Endothelial cell of umbilical vein (primary cell): ENCODE results near the gene FANCC. TPM values are rescaled to one million over a fixed set of nuclear protein-coding genes. Genes with fewer than 3 reads are reported as not detected.

Experiments
- BruUV-seq: library from RNA; stranded (reverse); fragments of 400-500 nt; replicated peaks from 2 replicates; lab custom pipeline; 2021; lab: Mats Ljungman, UMichigan
- CTCF ChIA-PET: fragments of 300-600, 350-600 bp; sonication (Branson Sonifier 250); formaldehyde crosslinking; loops from one replicate; lab custom pipeline; 2021; ENCODE audit warnings: antibody characterized with exemption, inconsistent platforms; lab: Charles Lee
- POLR2A ChIA-PET: fragments of 300-600, 350-600 bp; sonication (Branson Sonifier 250); formaldehyde crosslinking; loops from one replicate; lab custom pipeline; 2021; ENCODE audit warnings: antibody characterized with exemption, inconsistent platforms; lab: Charles Lee
- DNase-seq: peaks from one replicate; pipeline ENCODE4 v3.0.0-alpha.2; 2011; ENCODE audit warnings: low read depth, low spot score
- FAIRE-seq: peaks from 2 replicates; lab custom pipeline; 2011; peaks lifted over from hg19 to GRCh38; lab: Jason Lieb, UNC
- H2AFZ ChIP-seq: 2 replicates; pipeline ENCODE4 v1.6.0; 2012; ENCODE audit warnings: low read depth, low read length, control low read depth, inconsistent platforms
- H3K27ac ChIP-seq: 2 replicates; pipeline ENCODE4 v1.5.1; 2011; ENCODE audit warnings: low read depth, mild to moderate bottlenecking, control low read depth, low read length, moderate library complexity; ENCODE audit not compliant: insufficient read depth
- H3K27me3 ChIP-seq, 2 experiments: 2 replicates each; pipeline versions ENCODE4 v1.6.0 to v1.6.1; 2011; ENCODE audit warnings: low read length in 2 of 2, mixed read lengths in 1 of 2; ENCODE audit not compliant: control insufficient read depth in 2 of 2, insufficient read depth in 2 of 2
- H3K36me3 ChIP-seq, 2 experiments: 2 replicates in 1 of 2; 3 replicates in 1 of 2; pipeline ENCODE4 v1.5.1; 2011; ENCODE audit warnings: low read length in 2 of 2, mild to moderate bottlenecking in 1 of 2, moderate library complexity in 1 of 2; ENCODE audit not compliant: control insufficient read depth in 2 of 2, insufficient read depth in 2 of 2; ENCODE audit errors: extremely low read depth in 1 of 2
- H3K4me1 ChIP-seq: 3 replicates; pipeline ENCODE4 v1.5.1; 2011; ENCODE audit warnings: mild to moderate bottlenecking, low read length; ENCODE audit not compliant: control insufficient read depth, insufficient read depth; ENCODE audit errors: extremely low read depth
- H3K4me2 ChIP-seq: 2 replicates; pipeline ENCODE4 v1.6.1; 2011; ENCODE audit warnings: low read length, control low read depth, mixed read lengths; ENCODE audit not compliant: insufficient read depth
- H3K4me3 ChIP-seq, 3 experiments: fragments of 200-600 bp in 1 of 3; sonication (generic), shearing (Covaris generic) in 1 of 3; replicated peaks in 1 of 3; 2 replicates each; pipeline ENCODE4 v1.5.1; 2011 to 2016; ENCODE audit warnings: control low read depth in 3 of 3, low read length in 3 of 3, mild to moderate bottlenecking in 2 of 3, inconsistent platforms in 1 of 3, low read depth in 1 of 3, moderate library complexity in 1 of 3; ENCODE audit not compliant: insufficient read depth in 1 of 3
- H3K79me2 ChIP-seq: 2 replicates; pipeline ENCODE4 v1.6.0; 2012; ENCODE audit warnings: low read length, inconsistent platforms; ENCODE audit not compliant: control insufficient read depth, insufficient read depth
- H3K9ac ChIP-seq: replicated peaks from 2 replicates; pipeline ENCODE3; 2011; ENCODE audit warnings: low read length, control low read depth; ENCODE audit not compliant: insufficient read depth; ENCODE audit errors: extremely low read depth
- H3K9me1 ChIP-seq: replicated peaks from 3 replicates; pipeline ENCODE4 v1.6.0; 2011; ENCODE audit warnings: mild to moderate bottlenecking, low read length; ENCODE audit not compliant: control insufficient read depth, insufficient read depth; ENCODE audit errors: extremely low read depth
- H3K9me3 ChIP-seq: replicated peaks from 2 replicates; pipeline ENCODE4 v1.5.1; 2012; ENCODE audit warnings: low read length, inconsistent platforms; ENCODE audit not compliant: control insufficient read depth, insufficient read depth
- H4K20me1 ChIP-seq: replicated peaks from 2 replicates; pipeline ENCODE3; 2011; ENCODE audit warnings: mild to moderate bottlenecking, low read length; ENCODE audit not compliant: control insufficient read depth, insufficient read depth; ENCODE audit errors: extremely low read depth
- CTCF ChIP-seq, 2 donors: IDR thresholded peaks; 1 replicate in 1 of 2; 2 replicates in 1 of 2; pipeline ENCODE4 v1.5.1; 2011; ENCODE audit warnings: low read length in 2 of 2, mild to moderate bottlenecking in 2 of 2, moderate library complexity in 2 of 2, control low read depth in 1 of 2, inconsistent platforms in 1 of 2, low read depth in 1 of 2; ENCODE audit not compliant: insufficient read depth in 1 of 2; ENCODE audit errors: extremely low read depth in 1 of 2
- EZH2 ChIP-seq: IDR thresholded peaks from 2 replicates; pipeline ENCODE4 v1.6.1; 2012; ENCODE audit warnings: borderline replicate concordance, low read depth, mild to moderate bottlenecking, moderate library complexity, low read length, inconsistent platforms; ENCODE audit not compliant: severe bottlenecking
- FOS ChIP-seq: IDR thresholded peaks from 2 replicates; pipeline ENCODE4 v1.6.1; 2011; ENCODE audit warnings: mild to moderate bottlenecking, low read length, moderate library complexity, borderline replicate concordance; ENCODE audit not compliant: insufficient read depth
- GATA2 ChIP-seq: IDR thresholded peaks from 2 replicates; pipeline ENCODE4 v1.7.0; 2011; ENCODE audit warnings: low read depth, mild to moderate bottlenecking, moderate library complexity, mixed read lengths, low read length; ENCODE audit not compliant: insufficient read length, insufficient read depth
- JUN ChIP-seq: IDR thresholded peaks from 2 replicates; pipeline ENCODE4 v1.6.1; 2011; ENCODE audit warnings: borderline replicate concordance, low read depth; ENCODE audit not compliant: insufficient read length, insufficient read depth
- MAX ChIP-seq: IDR thresholded peaks from 2 replicates; pipeline ENCODE4 v1.6.1; 2011; ENCODE audit not compliant: insufficient read depth, insufficient read length
- MYC ChIP-seq: IDR thresholded peaks from one replicate; pipeline ENCODE4 v1.6.1; 2011; ENCODE audit warnings: mild to moderate bottlenecking, low read depth, low read length
- POLR2A ChIP-seq: IDR thresholded peaks from 2 replicates; pipeline ENCODE4 v1.6.1; 2012; ENCODE audit warnings: low read depth, mild to moderate bottlenecking, control low read depth, low read length
- POLR2AphosphoS5 ChIP-seq: IDR thresholded peaks from 2 replicates; pipeline ENCODE4 v1.6.1; 2012; ENCODE audit warnings: low read depth, mild to moderate bottlenecking, control low read depth, low read length, moderate library complexity; ENCODE audit not compliant: insufficient read depth
- dilution Hi-C: fragments of 300-500 bp; cut with MboI; formaldehyde crosslinking; loops from one replicate; pipeline ENCODE4 v1.15.0; 2019; ENCODE audit warnings: low sequenced_read_pairs; ENCODE audit not compliant: extremely low pct_ligation_motif_present
- intact Hi-C: fragments of 100-400 bp; cut with micrococcal nuclease; formaldehyde crosslinking; loops from one replicate; pipeline ENCODE4 v1.10.0; 2022
- polyA plus RNA-seq, 4 experiments: library from polyadenylated mRNA; depleted of rRNA in 3 of 4; stranded (reverse) in 3 of 4; unstranded in 1 of 4; fragments of >200 nt; gene quantifications; 2 replicates each; pipeline versions ENCODE4 v1.2.1 to v1.2.3, GENCODE V29; 2011 to 2012; ENCODE audit warnings: missing spikeins in 1 of 4
- total RNA-seq: library from RNA; stranded (reverse); gene quantifications from 2 replicates; pipeline ENCODE4 v1.2.3, GENCODE V29; 2021

The FANCC gene
- total and polyA plus RNA-seq, 2 donors (not counting 3 experiments of a cell fraction or from before 2014, with no cell fraction given): 5.7 to 13.1 TPM

- peaks cover 6% of the 10 kb centered on the region for H3K4me1 ChIP-seq
- H3K4me2 ChIP-seq: no peak overlapping the region
Measured at GRCh38 chr9:95093586-95093985, 223.9 kb downstream of the FANCC start.

More at GRCh38 chr9:95093586-95093985, 223.9 kb downstream of the FANCC start:
- Histone ChIP-seq H3K36me3 (peaks cover 0 to 2% of the 10 kb centered on the region in 2 experiments), H4K20me1 (no peaks in the 10 kb centered on the region), H3K9ac (no peak overlapping the region), H3K27me3 (no peaks in the 10 kb centered on the region), H3K79me2 (no peaks in the 10 kb centered on the region), H3K9me3 (no peaks in the 10 kb centered on the region), H3K4me3 (no peak overlapping the region), H3K9me1 (no peaks in the 10 kb centered on the region), H3K27ac (no peak overlapping the region), H2AFZ (no peak overlapping the region)
- FAIRE-seq (no peak), DNase-seq (no peak)
- TF ChIP-seq JUN (no peak), GATA2 (no peak), MYC (no peak), CTCF (IDR thresholded peaks at IDR 0.05; ENCODE audit: extremely low read depth in 1 of 2, insufficient read depth in 1 of 2, low read depth in 1 of 2, low read length in 2 of 2) (no peak), EZH2 (no peak), MAX (no peak), POLR2A (no peak), FOS (no peak), POLR2AphosphoS5 (no peak)
- BruUV-seq: no TSS peak
- dilution Hi-C loops (no loop called here), intact Hi-C loops (no loop called here)
- CTCF ChIA-PET: interaction anchor here (0.7 to 2.9 kb wide), 4 partner anchors 34 to 412 kb away, joined by 3 to 13 read pairs (median 6); no protein-coding TSS in a partner anchor
- POLR2A ChIA-PET: no interaction called here
